Psoas muscle (tissue), 8 donors: ENCODE data around the gene PITHD1. TPM values are rescaled to one million over a fixed set of nuclear protein-coding genes. Genes with fewer than 3 reads are reported as not detected.
"Not testable (repeated sequence)": the region's sequence is repeated elsewhere in the genome, so short reads cannot be mapped to it uniquely, and the experiment has no call there.

ENCODE experiments used
- ATAC-seq, 4 donors: fragments of 200-7000 bp; cut with Tn5 transposase; one replicate each; pipeline ENCODE4 v1.9.1; 2020; ENCODE audit warnings: moderate library complexity in 3 of 4, mild to moderate bottlenecking in 2 of 4
- DNase-seq, 2 donors: peaks; one replicate each; pipeline ENCODE4 v3.0.0-alpha.2; 2020
- H3K27ac ChIP-seq: fragments of 200-600 bp; one replicate; pipeline ENCODE4 v1.8.0; 2022
- H3K27me3 ChIP-seq, 3 donors: fragments of 200-600 bp in 1 of 3; one replicate each; pipeline versions ENCODE4 v1.6.1 to v1.8.0; 2013 to 2022; ENCODE audit warnings: low read length in 2 of 3, mild to moderate bottlenecking in 2 of 3, moderate library complexity in 1 of 3; ENCODE audit not compliant: insufficient read depth in 3 of 3
- H3K36me3 ChIP-seq, 2 donors: fragments of 200-600 bp in 1 of 2; one replicate each; pipeline versions ENCODE4 v1.6.1 to v1.8.0; 2013 to 2022; ENCODE audit warnings: low read depth in 1 of 2, mild to moderate bottlenecking in 1 of 2, moderate library complexity in 1 of 2; ENCODE audit not compliant: insufficient read depth in 1 of 2
- H3K4me1 ChIP-seq: fragments of 200-600 bp; one replicate; pipeline ENCODE4 v1.8.0; 2022
- H3K4me3 ChIP-seq: fragments of 200-600 bp; one replicate; pipeline ENCODE4 v1.8.0; 2022; ENCODE audit warnings: mild to moderate bottlenecking
- H3K9me3 ChIP-seq: fragments of 200-600 bp; one replicate; pipeline ENCODE4 v1.8.0; 2022
- CTCF ChIP-seq: fragments of 200-600 bp; IDR thresholded peaks from one replicate; pipeline ENCODE4 v1.8.0; 2022; ENCODE audit warnings: antibody characterized with exemption
- WGBS, 3 donors: extraction: QIAGEN DNeasy Blood & Tissue Kit; methylation state at CpG; one replicate each; pipeline versions ENCODE4 v1.1.6 to v1.1.7; 2013; 5-methylcytosine and 5-hydroxymethylcytosine counted together
- intact Hi-C, 2 donors: fragments of 100-400 bp; cut with DNase I; formaldehyde crosslinking; loops; one replicate each; pipeline versions ENCODE4 v1.11.0 to v1.14.2; 2022
- polyA plus RNA-seq, 3 donors: library from polyadenylated mRNA; stranded (reverse); fragments of 200-250 nt; gene quantifications; one replicate each; pipeline ENCODE4 v1.2.3, GENCODE V29; 2013
- total RNA-seq, 4 donors: library from RNA; stranded (reverse); fragmentation: NEBNext Ultra II Directional in 2 of 4; extraction: Animal tissue kit (Norgen Biotek cat#: 25700) in 2 of 4; gene quantifications; one replicate each; pipeline versions ENCODE4 v1.2.1 to v1.2.4, GENCODE V29; 2021 to 2023
- donor health status: healthy with polysubstance abuse.
- donor health status: DM: no; HTN: no; CAD: no; lungs with moderate emphysema.
- donor health status: Bipolar disorder and iron deficiency.
- donor health status: healthy.
- donor health status: DM: yes; HTN: yes; CAD: no.
- donor health status: DM: no; HTN: no; CAD: no.
- donor health status: DM: no; HTN: no; CAD: no.
- donor health status: DM: yes; HTN: yes; CAD: no.

PITHD1 gene
- total and polyA plus RNA-seq, 7 donors, result 45.2 to 162 (median 67.5) TPM

- no peak for TF ChIP-seq CTCF
- WGBS, 3 donors, result 52 to 55% (median 53%) methylated on average over 16 to 21 of the region's 21 CpGs
- Histone ChIP-seq H3K27me3 (no peaks in the 10 kb centered on the region), H3K4me1 (peaks cover 25% of the 10 kb centered on the region), H3K27ac (no peak overlapping the region), H3K4me3 (no peak overlapping the region), H3K9me3 (no peaks in the 10 kb centered on the region), H3K36me3 (peaks cover 0 to 32% of the 10 kb centered on the region in 2 donors)
- intact Hi-C loops, result no loop called here
- no peak for ATAC-seq
- DNase-seq, result peak in 1 of 2 donors; percentile 49
Measured at GRCh38 chr1:23793861-23794731, 15.9 kb downstream of the PITHD1 start.

- ATAC-seq, H3K27me3 ChIP-seq, intact Hi-C loops, H3K4me3 ChIP-seq, H3K27ac ChIP-seq, H3K9me3 ChIP-seq, DNase-seq: not testable (repeated sequence)
- Histone ChIP-seq H3K4me1 (peaks cover 32% of the 10 kb centered on the region), H3K36me3 (peaks cover 0 to 32% of the 10 kb centered on the region in 2 donors)
- WGBS, 3 donors, result 63 to 77% (median 67%) methylated on average over 7 to 9 of the region's 9 CpGs
Measured at GRCh38 chr1:23794732-23795182, 16.5 kb downstream of the PITHD1 start.

GRCh38 chr1:23795676-23796465 lies 17.7 kb downstream of the PITHD1 start:
- no peak for ATAC-seq
- no peak overlapping the region for H3K4me3 ChIP-seq
- WGBS, 3 donors, result 64 to 81% (median 74%) methylated on average over 16 of the region's 16 CpGs
- intact Hi-C loops, result no loop called here
- no peak overlapping the region for H3K27ac ChIP-seq
- no peaks in the 10 kb centered on the region for H3K9me3 ChIP-seq
- peaks cover 25% of the 10 kb centered on the region for H3K4me1 ChIP-seq
- no peaks in the 10 kb centered on the region for H3K27me3 ChIP-seq
- DNase-seq, result no peak
- peaks cover 0 to 32% of the 10 kb centered on the region in 2 donors for H3K36me3 ChIP-seq
- no peak for TF ChIP-seq CTCF

- Histone ChIP-seq H3K4me3 (no peak overlapping the region), H3K27me3 (no peaks in the 10 kb centered on the region), H3K4me1 (peaks cover 25% of the 10 kb centered on the region), H3K27ac (no peak overlapping the region), H3K9me3 (no peaks in the 10 kb centered on the region), H3K36me3 (peaks cover 0 to 32% of the 10 kb centered on the region in 2 donors)
- WGBS, 3 donors, result 58 to 66% (median 61%) methylated on average over 17 of the region's 17 CpGs
- DNase-seq (no peak), ATAC-seq (no peak)
- no peak for TF ChIP-seq CTCF
- intact Hi-C loops, result no loop called here
Measured at GRCh38 chr1:23796466-23797271, 18.5 kb downstream of the PITHD1 start.
